Large intestine (tissue), 3 donors: ENCODE measurements around the gene CDNF. TPM values are rescaled to one million over a fixed set of nuclear protein-coding genes. Genes with fewer than 3 reads are reported as not detected.

ENCODE experiments used
- DNase-seq, 2 donors: peaks; one replicate each; pipeline versions ENCODE4 v3.0.0 to v3.0.0-alpha.2; 2013
- H3K27ac ChIP-seq: one replicate; pipeline ENCODE4 v1.5.1; 2013; ENCODE audit warnings: low read length
- H3K27me3 ChIP-seq: 2 replicates; pipeline ENCODE4 v1.6.1; 2013; ENCODE audit warnings: low read length; ENCODE audit not compliant: control insufficient read depth, insufficient read depth
- H3K36me3 ChIP-seq: 2 replicates; pipeline ENCODE4 v1.6.1; 2013; ENCODE audit warnings: low read length; ENCODE audit not compliant: control insufficient read depth, insufficient read depth
- H3K4me1 ChIP-seq: one replicate; pipeline ENCODE4 v1.6.1; 2013; ENCODE audit warnings: low read length; ENCODE audit not compliant: control insufficient read depth, insufficient read depth
- H3K4me3 ChIP-seq: one replicate; pipeline ENCODE4 v1.5.1; 2013; ENCODE audit warnings: low read length
- H3K9me3 ChIP-seq: one replicate; pipeline ENCODE4 v1.6.1; 2013; ENCODE audit warnings: mild to moderate bottlenecking, low read depth, low read length, moderate library complexity; ENCODE audit not compliant: control insufficient read depth
- WGBS: methylation state at CpG from one replicate; pipeline ENCODE4 v1.1.5; 2013; ENCODE audit warnings: low lambda C conversion rate; ENCODE audit not compliant: insufficient coverage; 5-methylcytosine and 5-hydroxymethylcytosine counted together
- polyA plus RNA-seq: library from polyadenylated mRNA; unstranded; fragments of 120-200 nt; gene quantifications from one replicate; pipeline ENCODE4 v1.2.1, GENCODE V29; 2013

The CDNF gene
- polyA plus RNA-seq, 1 donor = 3.2 TPM

DNA sequence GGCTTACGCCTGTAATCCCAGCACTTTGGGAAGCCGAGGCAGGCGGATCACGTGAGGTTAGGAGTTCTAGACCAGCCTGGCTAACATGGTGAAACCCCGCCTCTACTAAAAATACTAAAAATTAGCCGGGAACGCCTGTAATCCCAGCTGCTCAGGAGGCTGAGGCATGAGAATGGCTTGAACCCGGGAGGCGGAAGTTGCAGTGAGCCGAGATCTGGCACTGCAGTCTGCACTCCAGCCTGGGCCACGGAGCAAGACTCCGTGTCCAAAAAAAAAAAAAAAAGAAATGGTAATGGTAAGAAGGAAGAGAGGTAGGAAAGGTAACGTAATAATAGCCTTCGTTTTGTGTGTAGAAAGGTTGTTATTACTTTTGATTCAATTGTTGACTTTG is 1.5 kb upstream of the CDNF start:
- no peaks in the 10 kb centered on the region for H3K9me3 ChIP-seq
- peak in 1 of 2 donors; percentile 36 for DNase-seq
- H3K4me1 ChIP-seq = no peaks in the 10 kb centered on the region
- peaks cover 33% of the 10 kb centered on the region for H3K36me3 ChIP-seq
- H3K27ac ChIP-seq = peak overlapping the region; percentile 88
- 8% methylated on average over 2 of the region's 14 CpGs for WGBS
- H3K27me3 ChIP-seq = no peaks in the 10 kb centered on the region
- H3K4me3 ChIP-seq = peak overlapping the region; percentile 93

- Histone ChIP-seq H3K36me3 (peaks cover 27% of the 10 kb centered on the region), H3K4me3 (peak overlapping the region; percentile 93), H3K9me3 (no peaks in the 10 kb centered on the region), H3K27me3 (no peaks in the 10 kb centered on the region), H3K4me1 (no peaks in the 10 kb centered on the region), H3K27ac (peak overlapping the region; percentile 88)
- WGBS = no CpG with 5 or more reads among the region's 60 CpGs
- DNase-seq = peak in 1 of 2 donors; percentile 69
Measured at GRCh38 chr10:14838582-14839304, 906 bp upstream of the CDNF start.

GRCh38 chr10:14837003-14837756 is 657 bp downstream of the CDNF start:
- no peak for DNase-seq
- peaks cover 12% of the 10 kb centered on the region for H3K36me3 ChIP-seq
- no peaks in the 10 kb centered on the region for H3K4me1 ChIP-seq
- WGBS = 40% methylated on average over 1 of the region's 14 CpGs
- peak overlapping the region; percentile 97 for H3K27ac ChIP-seq
- no peaks in the 10 kb centered on the region for H3K9me3 ChIP-seq
- no peaks in the 10 kb centered on the region for H3K27me3 ChIP-seq
- peak overlapping the region; percentile 93 for H3K4me3 ChIP-seq

DNA sequence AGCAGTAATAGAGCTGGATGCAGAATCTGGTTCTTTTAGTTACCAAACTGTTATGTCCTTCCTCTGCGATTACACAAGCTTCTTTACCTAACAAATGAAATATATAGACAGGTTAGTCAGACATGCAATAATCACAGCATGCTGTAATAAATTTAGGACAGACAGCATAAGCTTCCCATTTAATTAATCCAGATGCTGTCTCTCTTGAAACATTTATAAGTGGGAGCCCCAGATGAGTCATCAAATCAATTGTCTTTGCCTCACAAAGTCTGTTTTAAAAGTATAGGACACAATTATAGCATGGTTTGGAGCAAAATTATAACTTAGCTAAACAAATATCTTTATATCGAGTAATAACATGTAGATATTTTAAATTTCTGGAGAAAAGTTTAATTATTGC is 1.6 kb downstream of the CDNF start:
- no peak overlapping the region for H3K27ac ChIP-seq
- 100% methylated on average over 1 of the region's 2 CpGs for WGBS
- no peaks in the 10 kb centered on the region for H3K27me3 ChIP-seq
- peaks cover 4% of the 10 kb centered on the region for H3K36me3 ChIP-seq
- H3K9me3 ChIP-seq = no peaks in the 10 kb centered on the region
- no peaks in the 10 kb centered on the region for H3K4me1 ChIP-seq
- no peak overlapping the region for H3K4me3 ChIP-seq
- DNase-seq = no peak

DNA sequence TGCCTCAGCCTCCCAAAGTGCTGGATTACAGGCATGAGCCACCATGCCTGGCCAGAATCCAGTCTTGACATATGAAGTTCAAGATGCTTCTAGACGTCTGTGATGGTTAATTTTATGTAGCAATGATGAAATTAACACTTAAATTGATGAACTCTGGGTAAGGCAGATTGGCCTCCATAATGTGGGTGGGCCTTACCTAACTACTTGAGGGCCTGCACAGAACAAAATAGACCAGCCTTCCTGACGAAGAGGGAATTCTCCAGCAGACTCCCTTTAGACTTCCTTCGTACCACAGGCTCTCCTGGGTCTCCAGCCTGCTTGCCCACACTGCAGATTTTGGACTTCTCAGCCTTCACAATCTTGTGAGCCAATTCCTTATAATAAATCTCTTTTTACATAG is 4.7 kb downstream of the CDNF start:
- Histone ChIP-seq H3K4me1 (no peaks in the 10 kb centered on the region), H3K36me3 (no peaks in the 10 kb centered on the region), H3K9me3 (no peaks in the 10 kb centered on the region), H3K27me3 (no peaks in the 10 kb centered on the region), H3K27ac (no peak overlapping the region), H3K4me3 (no peak overlapping the region)
- WGBS = no CpG with 5 or more reads among the region's 3 CpGs
- DNase-seq = no peak

GRCh38 chr10:14826076-14826829 is 11.6 kb downstream of the CDNF start:
- H3K4me3 ChIP-seq = no peak overlapping the region
- no peaks in the 10 kb centered on the region for H3K4me1 ChIP-seq
- H3K27ac ChIP-seq = no peak overlapping the region
- H3K9me3 ChIP-seq = no peaks in the 10 kb centered on the region
- H3K27me3 ChIP-seq = no peaks in the 10 kb centered on the region
- WGBS = no CpG with 5 or more reads among the region's 1 CpG
- DNase-seq = no peak
- no peaks in the 10 kb centered on the region for H3K36me3 ChIP-seq

- no peaks in the 10 kb centered on the region for H3K4me1 ChIP-seq
- no peaks in the 10 kb centered on the region for H3K36me3 ChIP-seq
- no peaks in the 10 kb centered on the region for H3K27me3 ChIP-seq
- H3K4me3 ChIP-seq = no peak overlapping the region
- DNase-seq = no peak
- no peaks in the 10 kb centered on the region for H3K9me3 ChIP-seq
- WGBS = 100% methylated on average over 1 of the region's 3 CpGs
- H3K27ac ChIP-seq = no peak overlapping the region
Measured at GRCh38 chr10:14823966-14824365, 13.9 kb downstream of the CDNF start.

DNA sequence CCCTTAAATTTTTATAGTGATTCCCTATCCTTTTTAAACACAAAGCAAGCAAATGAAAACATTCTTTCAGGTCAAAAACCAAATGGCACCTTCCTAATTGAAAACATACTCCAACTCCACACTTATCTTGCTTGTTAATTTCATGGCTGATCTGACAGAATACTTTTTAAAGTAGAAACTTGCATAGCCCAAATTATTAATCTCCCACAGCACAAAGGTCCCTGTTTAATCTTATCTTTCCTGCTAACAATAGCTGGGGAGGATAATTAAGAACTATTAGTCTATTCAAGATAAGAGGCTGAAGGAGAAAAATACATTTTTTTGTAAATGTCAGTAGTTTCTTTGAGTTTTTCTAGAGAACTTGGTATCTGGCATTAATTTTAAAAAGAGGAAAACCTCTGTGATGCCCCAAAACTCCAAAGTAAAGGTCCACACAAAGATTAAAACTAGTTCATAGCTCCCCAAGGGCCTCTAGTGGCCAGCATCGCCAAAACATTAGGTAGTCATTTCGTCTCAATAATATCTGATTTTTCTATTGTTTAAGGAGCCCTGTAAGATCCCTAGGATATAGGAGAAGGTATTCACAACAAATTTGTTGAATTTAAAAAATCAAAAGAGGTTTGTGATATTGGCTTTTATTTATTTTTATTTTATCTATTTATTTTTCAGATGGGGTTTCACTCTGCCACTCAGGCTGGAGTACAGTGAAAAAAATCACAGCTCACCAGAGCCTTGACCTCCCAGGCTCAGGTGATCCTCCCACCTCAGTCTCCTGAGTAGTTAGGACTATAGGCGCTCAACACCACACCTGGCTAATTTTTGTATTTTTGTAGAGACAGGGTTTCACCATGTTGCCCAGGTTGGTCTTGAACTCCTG is 14.7 kb downstream of the CDNF start:
- no CpG with 5 or more reads among the region's 3 CpGs for WGBS
- H3K9me3 ChIP-seq = no peaks in the 10 kb centered on the region
- no peaks in the 10 kb centered on the region for H3K4me1 ChIP-seq
- H3K4me3 ChIP-seq = no peak overlapping the region
- no peaks in the 10 kb centered on the region for H3K27me3 ChIP-seq
- no peak for DNase-seq
- no peaks in the 10 kb centered on the region for H3K36me3 ChIP-seq
- no peak overlapping the region for H3K27ac ChIP-seq

GRCh38 chr10:14821635-14822375 is 16.0 kb downstream of the CDNF start:
- no peak for DNase-seq
- 93% methylated on average over 4 of the region's 6 CpGs for WGBS

More at GRCh38 chr10:14821635-14822375, 16.0 kb downstream of the CDNF start:
- no peaks in the 10 kb centered on the region for H3K4me1 ChIP-seq
- H3K27me3 ChIP-seq = no peaks in the 10 kb centered on the region
- H3K27ac ChIP-seq = no peak overlapping the region
- no peaks in the 10 kb centered on the region for H3K9me3 ChIP-seq
- H3K4me3 ChIP-seq = no peak overlapping the region
- no peaks in the 10 kb centered on the region for H3K36me3 ChIP-seq
